EH (cell line): ENCODE results near the gene EPHB2.

Experiments used
- DNase-seq: peaks from one replicate; pipeline ENCODE4 v3.0.0-alpha.2; 2015; ENCODE audit warnings: low read depth

Gene EPHB2

GRCh38 chr1:22780696-22781095 lies 70.1 kb downstream of the EPHB2 start:
- DNase-seq = peak; percentile 37

GRCh38 chr1:22781483-22781882 lies 70.8 kb downstream of the EPHB2 start:
- DNase-seq = no peak

- DNase-seq = no peak
Measured at GRCh38 chr1:22782406-22782805, 71.8 kb downstream of the EPHB2 start.

GRCh38 chr1:22784317-22784716 lies 73.7 kb downstream of the EPHB2 start:
- DNase-seq = no peak

GRCh38 chr1:22784737-22785136 lies 74.1 kb downstream of the EPHB2 start:
- no peak for DNase-seq

- no peak for DNase-seq
Measured at GRCh38 chr1:22786101-22786500, 75.5 kb downstream of the EPHB2 start.

GRCh38 chr1:22786719-22787489 lies 76.3 kb downstream of the EPHB2 start:
- DNase-seq = no peak

GRCh38 chr1:22787636-22788035 lies 77.0 kb downstream of the EPHB2 start:
- DNase-seq = no peak

- no peak for DNase-seq
Measured at GRCh38 chr1:22788254-22788661, 77.6 kb downstream of the EPHB2 start.

- DNase-seq = no peak
Measured at GRCh38 chr1:22789356-22789994, 78.8 kb downstream of the EPHB2 start.

GRCh38 chr1:22790232-22791008 lies 79.8 kb downstream of the EPHB2 start:
- no peak for DNase-seq

- no peak for DNase-seq
Measured at GRCh38 chr1:22791831-22792347, 81.2 kb downstream of the EPHB2 start.

GRCh38 chr1:22792396-22793160 lies 81.9 kb downstream of the EPHB2 start:
- DNase-seq = no peak

GRCh38 chr1:22793647-22794046 lies 83.0 kb downstream of the EPHB2 start:
- no peak for DNase-seq

GRCh38 chr1:22794647-22795365 lies 84.2 kb downstream of the EPHB2 start:
- no peak for DNase-seq

- DNase-seq = no peak
Measured at GRCh38 chr1:22795366-22795714, 84.7 kb downstream of the EPHB2 start.

GRCh38 chr1:22796642-22797041 lies 86.0 kb downstream of the EPHB2 start:
- DNase-seq = no peak

GRCh38 chr1:22798083-22798482 lies 87.4 kb downstream of the EPHB2 start:
- DNase-seq = no peak

- no peak for DNase-seq
Measured at GRCh38 chr1:22799971-22800370, 89.3 kb downstream of the EPHB2 start.

- DNase-seq = no peak
Measured at GRCh38 chr1:22800629-22801028, 90.0 kb downstream of the EPHB2 start.

- DNase-seq = no peak
Measured at GRCh38 chr1:22801347-22801746, 90.7 kb downstream of the EPHB2 start.
